Left ventricle myocardium inferior (tissue), 1 donor: Measurements from ENCODE around the gene FAIM2. TPM values are rescaled to one million over a fixed set of nuclear protein-coding genes. Genes with fewer than 3 reads are reported as not detected.

Experiments used
- DNase-seq: peaks from one replicate; pipeline ENCODE4 v3.0.0-alpha.2; 2020
- H3K27ac ChIP-seq: fragments of 200-600 bp; replicated peaks from 2 replicates; pipeline ENCODE4 v1.8.0; 2021
- H3K27me3 ChIP-seq: fragments of 200-600 bp; 2 replicates; pipeline ENCODE4 v1.8.0; 2021; ENCODE audit warnings: low read depth
- H3K36me3 ChIP-seq: fragments of 200-600 bp; 2 replicates; pipeline ENCODE4 v1.8.0; 2021
- H3K4me1 ChIP-seq: fragments of 200-600 bp; 2 replicates; pipeline ENCODE4 v1.8.0; 2021
- H3K4me3 ChIP-seq: fragments of 200-600 bp; 2 replicates; pipeline ENCODE4 v1.8.0; 2021; ENCODE audit warnings: mild to moderate bottlenecking, moderate library complexity
- H3K9me3 ChIP-seq: fragments of 200-600 bp; replicated peaks from 2 replicates; pipeline ENCODE4 v1.8.0; 2021
- CTCF ChIP-seq: fragments of 200-600 bp; IDR thresholded peaks from 2 replicates; pipeline ENCODE4 v1.8.0; 2021; ENCODE audit warnings: antibody characterized with exemption, mild to moderate bottlenecking, borderline replicate concordance
- intact Hi-C: fragments of 100-400 bp; cut with micrococcal nuclease; formaldehyde crosslinking; loops from one replicate; pipeline ENCODE4 v1.11.0; 2022
- total RNA-seq: library from RNA; stranded (reverse); fragmentation: NEBNext Ultra II Directional; extraction: Animal tissue kit (Norgen Biotek cat#: 25700); gene quantifications from one replicate; pipeline ENCODE4 v1.2.1, GENCODE V29; 2021
- donor health status: DM: no; HTN: yes; CAD: no; lungs with severe emphysema.

FAIM2 gene
- total RNA-seq, 1 donor from 2014 or later: 7.4 TPM

DNA sequence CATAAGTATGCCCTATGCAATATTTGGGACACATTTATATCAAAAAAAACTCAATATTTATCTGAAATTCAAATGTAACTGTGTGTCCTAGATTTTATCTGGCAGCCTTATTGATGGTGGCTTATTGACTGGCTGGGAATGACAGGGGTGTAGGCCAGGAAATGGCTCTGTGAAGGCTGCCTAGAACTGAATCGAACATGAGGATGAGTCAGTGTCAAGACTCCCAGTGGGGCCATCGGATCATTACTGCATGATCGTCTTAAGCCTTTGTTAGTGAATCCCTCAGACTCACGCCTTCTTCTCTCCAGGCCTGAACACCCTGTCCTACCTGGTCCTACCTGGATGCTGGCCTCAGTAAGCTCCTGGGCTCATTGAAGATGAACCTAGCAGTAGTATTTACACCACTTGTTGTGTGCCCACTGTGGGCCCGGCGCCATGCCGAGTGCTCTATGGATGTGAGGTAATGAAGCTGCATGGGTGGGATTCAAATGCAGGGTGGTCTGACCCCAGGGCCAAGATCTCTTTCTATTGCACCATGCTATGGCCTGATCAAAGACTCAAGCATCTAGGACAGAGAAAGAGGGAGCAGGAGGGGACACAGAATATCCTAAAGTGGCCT lies 21.0 kb upstream of the FAIM2 start:
- DNase-seq: no peak
- Histone ChIP-seq H3K27ac (no peak overlapping the region), H3K36me3 (no peaks in the 10 kb centered on the region), H3K27me3 (no peaks in the 10 kb centered on the region), H3K9me3 (no peaks in the 10 kb centered on the region), H3K4me3 (no peak overlapping the region), H3K4me1 (peaks cover 16% of the 10 kb centered on the region)
- TF ChIP-seq CTCF: no peak
- intact Hi-C loops: no loop called here

GRCh38 chr12:49923880-49924556 lies 20.3 kb upstream of the FAIM2 start:
- TF ChIP-seq CTCF: no peak
- Histone ChIP-seq H3K9me3 (no peaks in the 10 kb centered on the region), H3K4me3 (no peak overlapping the region), H3K4me1 (peaks cover 16% of the 10 kb centered on the region), H3K27me3 (no peaks in the 10 kb centered on the region), H3K36me3 (no peaks in the 10 kb centered on the region), H3K27ac (peak overlapping the region; percentile 63)
- intact Hi-C loops: no loop called here
- no peak for DNase-seq

DNA sequence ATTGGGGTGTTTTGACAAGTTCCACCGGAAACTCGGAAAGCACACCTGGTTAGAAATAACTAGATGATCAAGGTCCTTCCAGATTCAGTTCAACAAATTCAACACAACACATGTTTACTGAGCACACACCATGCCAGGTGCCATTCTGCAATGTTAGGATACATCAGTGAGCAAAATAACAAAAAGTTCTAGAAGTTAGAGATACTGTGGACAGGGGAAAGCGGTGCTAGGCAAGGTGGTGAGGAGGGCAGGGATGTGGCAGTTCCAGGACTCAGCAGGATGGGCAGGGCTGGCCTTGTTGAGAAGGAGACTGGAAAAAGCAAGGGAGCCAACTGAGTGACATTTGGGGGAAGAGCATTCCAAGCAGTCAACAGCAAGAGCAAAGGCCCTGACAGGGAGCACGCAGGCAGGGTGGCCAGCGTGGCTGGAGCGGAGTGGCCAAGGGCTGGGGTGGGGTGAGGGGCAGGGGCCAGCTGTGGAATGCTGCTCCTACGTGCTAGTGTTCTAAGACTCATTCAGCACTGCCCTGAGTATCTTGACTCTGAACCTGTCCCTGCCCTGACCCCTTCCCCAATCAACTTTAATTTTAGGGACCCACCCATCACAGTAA lies 19.4 kb upstream of the FAIM2 start:
- no peak overlapping the region for H3K4me3 ChIP-seq
- no peaks in the 10 kb centered on the region for H3K36me3 ChIP-seq
- TF ChIP-seq CTCF: no peak
- H3K27me3 ChIP-seq: peaks cover 5% of the 10 kb centered on the region
- intact Hi-C loops: no loop called here
- peak; percentile 49 for DNase-seq
- H3K9me3 ChIP-seq: no peaks in the 10 kb centered on the region
- peak overlapping the region; percentile 63 for H3K27ac ChIP-seq
- H3K4me1 ChIP-seq: peaks cover 16% of the 10 kb centered on the region

- H3K36me3 ChIP-seq: no peaks in the 10 kb centered on the region
- H3K4me3 ChIP-seq: no peak overlapping the region
- TF ChIP-seq CTCF: no peak
- peak; percentile 57 for DNase-seq
- peaks cover 16% of the 10 kb centered on the region for H3K4me1 ChIP-seq
- intact Hi-C loops: no loop called here
- H3K9me3 ChIP-seq: no peaks in the 10 kb centered on the region
- H3K27ac ChIP-seq: peak overlapping the region; percentile 63
- peaks cover 11% of the 10 kb centered on the region for H3K27me3 ChIP-seq
Observed at GRCh38 chr12:49922349-49923034, 18.8 kb upstream of the FAIM2 start.

DNA sequence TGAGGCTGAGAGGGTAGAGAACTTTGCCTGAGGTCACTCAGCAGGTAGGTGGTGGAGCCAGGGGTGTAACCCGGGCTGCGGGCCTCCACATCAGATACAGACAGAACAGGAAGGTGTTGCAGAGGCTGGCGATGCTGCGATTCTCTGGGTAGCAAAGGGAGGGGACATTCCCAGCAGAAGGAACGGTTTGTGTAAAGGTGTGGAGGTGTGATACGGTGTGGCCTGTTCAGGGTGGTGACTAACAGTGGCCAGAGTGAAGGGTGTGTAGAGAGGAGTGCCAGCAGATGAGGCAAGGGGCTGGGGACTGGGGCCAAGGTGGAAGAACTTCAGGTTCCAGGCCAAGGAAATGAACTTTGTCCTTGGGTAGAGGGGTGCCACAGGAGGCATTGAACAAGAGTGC lies 18.2 kb upstream of the FAIM2 start:
- Histone ChIP-seq H3K27ac (peak overlapping the region; percentile 63), H3K4me1 (peaks cover 16% of the 10 kb centered on the region), H3K27me3 (peaks cover 15% of the 10 kb centered on the region), H3K4me3 (no peak overlapping the region), H3K9me3 (no peaks in the 10 kb centered on the region), H3K36me3 (no peaks in the 10 kb centered on the region)
- no peak for TF ChIP-seq CTCF
- intact Hi-C loops: no loop called here
- no peak for DNase-seq
